ENCODE data around the gene MAPK10. TPM values are rescaled to one million over a fixed set of nuclear protein-coding genes. Genes with fewer than 3 reads are reported as not detected.

MAPK10 gene
- total RNA-seq, 2 donors from 2014 or later, result 49.7 to 64.9 TPM

DNA sequence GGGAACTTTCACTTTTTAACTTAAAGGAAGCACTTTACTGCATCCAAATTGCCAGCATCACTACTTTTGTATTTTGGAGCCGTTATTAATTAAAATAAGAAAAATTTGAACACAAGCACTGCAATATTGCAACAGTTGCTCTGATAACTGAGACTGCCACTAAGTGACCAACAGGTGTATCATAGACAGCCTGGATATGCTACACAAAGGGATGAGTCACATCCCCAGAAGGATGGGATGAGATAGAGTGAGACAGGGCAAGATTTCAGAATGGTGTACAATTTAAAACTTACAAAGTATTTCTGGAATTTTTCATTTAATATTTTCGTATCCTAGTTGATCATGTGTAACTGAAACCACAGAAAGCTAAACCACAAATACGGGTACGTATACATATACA, 204.1 kb downstream of the MAPK10 start:
- no peaks in the 10 kb centered on the region for H3K4me1 ChIP-seq (replicated peaks)
- no peaks in the 10 kb centered on the region for H3K9me3 ChIP-seq
- no peak for DNase-seq (ENCODE audit: low spot score)
- TF ChIP-seq POLR2A (IDR thresholded peaks at IDR 0.05) (no peak), POLR2AphosphoS5 (IDR thresholded peaks at IDR 0.05) (no peak)
- TF ChIP-seq, protein P1, sequence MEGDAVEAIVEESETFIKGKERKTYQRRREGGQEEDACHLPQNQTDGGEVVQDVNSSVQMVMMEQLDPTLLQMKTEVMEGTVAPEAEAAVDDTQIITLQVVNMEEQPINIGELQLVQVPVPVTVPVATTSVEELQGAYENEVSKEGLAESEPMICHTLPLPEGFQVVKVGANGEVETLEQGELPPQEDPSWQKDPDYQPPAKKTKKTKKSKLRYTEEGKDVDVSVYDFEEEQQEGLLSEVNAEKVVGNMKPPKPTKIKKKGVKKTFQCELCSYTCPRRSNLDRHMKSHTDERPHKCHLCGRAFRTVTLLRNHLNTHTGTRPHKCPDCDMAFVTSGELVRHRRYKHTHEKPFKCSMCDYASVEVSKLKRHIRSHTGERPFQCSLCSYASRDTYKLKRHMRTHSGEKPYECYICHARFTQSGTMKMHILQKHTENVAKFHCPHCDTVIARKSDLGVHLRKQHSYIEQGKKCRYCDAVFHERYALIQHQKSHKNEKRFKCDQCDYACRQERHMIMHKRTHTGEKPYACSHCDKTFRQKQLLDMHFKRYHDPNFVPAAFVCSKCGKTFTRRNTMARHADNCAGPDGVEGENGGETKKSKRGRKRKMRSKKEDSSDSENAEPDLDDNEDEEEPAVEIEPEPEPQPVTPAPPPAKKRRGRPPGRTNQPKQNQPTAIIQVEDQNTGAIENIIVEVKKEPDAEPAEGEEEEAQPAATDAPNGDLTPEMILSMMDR (IDR thresholded peaks at IDR 0.05), result no peak
- H3K27me3 ChIP-seq (replicated peaks; ENCODE audit: insufficient read depth), result no peaks in the 10 kb centered on the region
- intact Hi-C loops (cut with DNase I), result no loop called here
- 97% methylated on average over 4 of the region's 4 CpGs for WGBS
- no peak overlapping the region for H3K4me3 ChIP-seq
- no peaks in the 10 kb centered on the region for H3K36me3 ChIP-seq
- no peak overlapping the region for H3K27ac ChIP-seq

DNA sequence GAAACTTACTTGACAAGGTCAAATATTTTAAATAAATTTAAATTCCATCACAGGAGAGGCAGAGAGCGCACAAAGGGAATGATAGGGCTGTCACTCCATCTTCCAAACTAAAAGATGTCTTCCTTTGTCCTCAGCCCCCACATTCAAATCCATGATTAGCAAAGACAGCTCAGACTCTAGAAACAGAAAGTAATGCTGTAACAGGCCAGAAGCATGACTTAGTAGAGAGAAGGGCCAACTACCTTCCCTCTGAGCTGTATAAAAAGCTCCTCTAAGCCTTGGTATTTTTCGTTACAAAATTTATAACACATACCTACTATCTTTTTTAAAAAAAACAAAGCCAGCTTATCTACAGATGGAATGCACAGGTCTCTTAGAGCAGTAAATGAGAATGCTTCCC, 207.4 kb downstream of the MAPK10 start:
- H3K9me3 ChIP-seq, result no peaks in the 10 kb centered on the region
- no peaks in the 10 kb centered on the region for H3K27me3 ChIP-seq (replicated peaks; ENCODE audit: insufficient read depth)
- WGBS, result 86% methylated on average over 2 of the region's 2 CpGs
- intact Hi-C loops (cut with DNase I), result no loop called here
- no peak for DNase-seq (ENCODE audit: low spot score)
- H3K4me1 ChIP-seq (replicated peaks), result no peaks in the 10 kb centered on the region
- no peaks in the 10 kb centered on the region for H3K36me3 ChIP-seq
- TF ChIP-seq POLR2A (IDR thresholded peaks at IDR 0.05) (no peak), POLR2AphosphoS5 (IDR thresholded peaks at IDR 0.05) (no peak)
- TF ChIP-seq, protein P1 (IDR thresholded peaks at IDR 0.05), result no peak
- H3K4me3 ChIP-seq, result no peak overlapping the region
- H3K27ac ChIP-seq, result no peak overlapping the region

DNA sequence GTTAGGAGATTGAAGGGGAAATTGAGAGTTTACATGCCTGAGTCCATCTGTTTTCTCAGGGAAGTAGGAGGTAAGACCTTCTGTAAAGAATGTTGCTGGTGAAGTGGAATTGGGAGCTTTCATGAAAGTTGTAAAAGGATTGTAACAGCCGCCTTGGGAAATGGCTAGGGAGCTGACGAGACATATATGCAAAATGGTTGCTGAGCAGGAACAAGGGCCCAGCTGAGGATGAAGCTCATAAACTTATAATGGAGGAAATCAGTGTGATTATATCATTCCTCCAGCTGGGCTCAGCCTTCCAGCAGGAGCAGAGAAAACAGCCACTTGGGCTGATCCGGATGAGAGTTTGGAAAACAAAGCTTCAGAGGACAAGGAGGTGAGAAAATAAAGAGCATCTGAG, 208.7 kb downstream of the MAPK10 start:
- H3K9me3 ChIP-seq, result no peaks in the 10 kb centered on the region
- no peak overlapping the region for H3K4me3 ChIP-seq
- DNase-seq (ENCODE audit: low spot score), result no peak
- intact Hi-C loops (cut with DNase I), result no loop called here
- no peaks in the 10 kb centered on the region for H3K27me3 ChIP-seq (replicated peaks; ENCODE audit: insufficient read depth)
- no peak for TF ChIP-seq POLR2AphosphoS5 (IDR thresholded peaks at IDR 0.05)
- TF ChIP-seq POLR2A (IDR thresholded peaks at IDR 0.05), result no peak
- TF ChIP-seq, protein P1 (IDR thresholded peaks at IDR 0.05), result no peak
- H3K36me3 ChIP-seq, result no peaks in the 10 kb centered on the region
- H3K27ac ChIP-seq, result no peak overlapping the region
- no peaks in the 10 kb centered on the region for H3K4me1 ChIP-seq (replicated peaks)
- WGBS, result 69% methylated on average over 3 of the region's 3 CpGs

DNA sequence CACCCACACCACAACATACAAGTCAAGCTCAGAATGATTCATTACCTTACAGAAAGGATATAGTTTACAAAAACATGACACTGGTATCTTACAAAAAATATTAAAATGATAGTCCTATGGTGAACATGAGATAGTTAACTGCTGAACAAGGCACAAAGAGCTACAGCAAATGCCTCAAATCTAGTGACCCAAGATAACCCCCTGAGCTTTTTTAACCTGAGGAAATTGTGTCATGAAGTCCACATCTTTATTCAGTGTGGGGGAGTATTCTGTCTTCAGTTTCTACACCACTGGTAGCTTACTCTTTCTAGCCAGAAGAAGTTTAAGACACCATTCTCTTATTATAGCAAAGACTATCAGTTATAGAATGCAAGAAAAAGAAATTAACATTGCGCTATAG, 218.7 kb downstream of the MAPK10 start:
- Histone ChIP-seq H3K4me3 (no peak overlapping the region), H3K27me3 (replicated peaks; ENCODE audit: insufficient read depth) (no peaks in the 10 kb centered on the region), H3K9me3 (no peaks in the 10 kb centered on the region), H3K27ac (no peak overlapping the region), H3K36me3 (no peaks in the 10 kb centered on the region), H3K4me1 (replicated peaks) (no peaks in the 10 kb centered on the region)
- intact Hi-C loops (cut with DNase I), result no loop called here
- TF ChIP-seq, protein P1 (IDR thresholded peaks at IDR 0.05), result no peak
- TF ChIP-seq POLR2A (IDR thresholded peaks at IDR 0.05), result no peak
- no peak for TF ChIP-seq POLR2AphosphoS5 (IDR thresholded peaks at IDR 0.05)
- 93% methylated on average over 1 of the region's 1 CpG for WGBS
- no peak for DNase-seq (ENCODE audit: low spot score)

DNA sequence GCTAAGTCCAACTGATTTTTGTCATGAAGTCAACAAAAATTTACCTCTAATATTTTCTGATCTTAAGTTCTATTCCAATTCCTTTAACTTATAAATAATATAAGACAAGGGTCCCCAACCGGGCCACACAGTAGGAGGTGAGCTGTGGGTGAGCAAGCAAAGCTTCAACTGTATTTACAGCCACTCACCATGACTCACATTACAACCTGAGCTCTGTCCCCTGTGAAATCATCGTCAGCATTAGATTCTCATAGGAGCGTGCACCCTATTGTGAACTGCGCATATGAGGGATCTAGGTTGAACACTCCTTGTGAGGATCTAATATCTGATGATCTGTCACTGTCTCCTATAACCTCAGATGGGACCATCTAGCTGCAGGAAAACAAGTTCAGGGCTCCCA, 227.4 kb downstream of the MAPK10 start:
- Histone ChIP-seq H3K4me3 (no peak overlapping the region), H3K27me3 (replicated peaks; ENCODE audit: insufficient read depth) (no peaks in the 10 kb centered on the region), H3K9me3 (no peaks in the 10 kb centered on the region), H3K4me1 (replicated peaks) (no peaks in the 10 kb centered on the region), H3K27ac (no peak overlapping the region), H3K36me3 (no peaks in the 10 kb centered on the region)
- TF ChIP-seq POLR2AphosphoS5 (IDR thresholded peaks at IDR 0.05) (no peak), POLR2A (IDR thresholded peaks at IDR 0.05) (no peak)
- DNase-seq (ENCODE audit: low spot score), result no peak
- WGBS, result 100% methylated on average over 4 of the region's 4 CpGs
- intact Hi-C loops (cut with DNase I), result no loop called here

All from prostate gland (tissue), 2 donors.